Peyer's patch (tissue), 4 donors: ENCODE data around the gene MBD3L4. TPM values are rescaled to one million over a fixed set of nuclear protein-coding genes. Genes with fewer than 3 reads are reported as not detected.
"Not testable (repeated sequence)": the region's sequence is repeated elsewhere in the genome, so short reads cannot be mapped to it uniquely, and the experiment has no call there.

Experiments used
- DNase-seq, 3 donors: peaks; one replicate each; pipeline ENCODE4 v3.0.0-alpha.2; 2017 to 2019
- H3K27ac ChIP-seq, 4 donors: fragments of 200-600 bp; sonication (generic); one replicate each; pipeline ENCODE4 v1.5.1; 2016 to 2019
- H3K27me3 ChIP-seq, 2 donors: fragments of 200-600 bp; sonication (generic); one replicate each; pipeline ENCODE4 v1.5.1; 2019
- H3K36me3 ChIP-seq, 3 donors: fragments of 200-600 bp; sonication (generic); one replicate each; pipeline ENCODE4 v1.5.1; 2016 to 2019
- H3K4me1 ChIP-seq, 4 donors: fragments of 200-600 bp; sonication (generic); one replicate each; pipeline ENCODE4 v1.5.1; 2016 to 2019
- H3K4me3 ChIP-seq, 4 donors: fragments of 200-600 bp; sonication (generic); 1 replicate in 3 of 4; 2 replicates in 1 of 4; pipeline ENCODE4 v1.5.1; 2016 to 2019; ENCODE audit warnings: mild to moderate bottlenecking in 1 of 4
- H3K9me3 ChIP-seq, 4 donors: fragments of 200-600 bp; sonication (generic); one replicate each; pipeline ENCODE4 v1.5.1; 2016 to 2019; ENCODE audit warnings: mild to moderate bottlenecking in 1 of 4
- POLR2A ChIP-seq, 2 donors: fragments of 450-650 bp; IDR thresholded peaks; one replicate each; pipeline ENCODE4 v1.5.1; 2017; ENCODE audit warnings: antibody characterized with exemption in 2 of 2, mild to moderate bottlenecking in 2 of 2, moderate library complexity in 2 of 2
- total RNA-seq, 4 donors: library from RNA; depleted of rRNA; stranded (reverse); fragments of >200 nt; gene quantifications; one replicate each; pipeline ENCODE4 v1.1.0, GENCODE V29; 2016
- TF ChIP-seq, protein P1 (sequence below), 6 experiments: fragments of 450-650 bp in 4 of 6; fragments of 200-600 bp in 2 of 6; sonication (generic) in 1 of 6; IDR thresholded peaks; one replicate each; pipeline ENCODE4 v1.5.1; 2017 to 2019; ENCODE audit warnings: antibody characterized with exemption in 6 of 6, mild to moderate bottlenecking in 3 of 6, moderate library complexity in 1 of 6

MBD3L4 gene
- not detected for total RNA-seq

GRCh38 chr19:7040079-7040478, at the start of gene MBD3L4:
Gene MBD3L4, minus strand, starts transcription at chr19:7040179. Its CDS starts 35 bp downstream, at chr19:7040144.
- H3K36me3 ChIP-seq, H3K27ac ChIP-seq, DNase-seq, H3K27me3 ChIP-seq, H3K4me3 ChIP-seq, H3K9me3 ChIP-seq, H3K4me1 ChIP-seq: not testable (repeated sequence)

DNA sequence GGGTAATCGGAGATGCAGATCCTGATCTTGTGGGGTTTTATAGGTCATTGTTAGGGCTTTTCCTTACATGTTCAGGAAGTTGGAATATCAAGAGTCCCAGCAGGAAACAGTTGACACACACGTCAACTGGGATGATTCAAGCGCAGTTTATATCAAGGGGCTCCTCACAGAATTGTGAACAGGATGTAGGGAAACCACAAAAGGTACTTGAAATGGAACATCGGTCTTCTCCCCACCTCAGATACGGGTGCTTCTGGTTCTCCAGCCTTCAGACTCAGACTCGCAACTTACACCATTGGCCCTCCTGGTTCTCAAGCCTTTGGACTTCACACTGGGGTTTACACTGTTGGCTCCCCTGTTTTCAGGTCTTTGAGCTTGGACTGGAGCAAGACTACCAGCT, 49.0 kb upstream of the MBD3L4 start:
- Histone ChIP-seq H3K27me3 (no peaks in the 10 kb centered on the region), H3K4me3 (no peak overlapping the region), H3K36me3 (peaks cover 0 to 17% (median 0%) of the 10 kb centered on the region in 3 donors), H3K4me1 (no peaks in the 10 kb centered on the region), H3K27ac (no peak overlapping the region), H3K9me3 (peaks cover 0 to 63% (median 31%) of the 10 kb centered on the region in 4 donors)
- DNase-seq, result no peak
- TF ChIP-seq, protein P1, sequence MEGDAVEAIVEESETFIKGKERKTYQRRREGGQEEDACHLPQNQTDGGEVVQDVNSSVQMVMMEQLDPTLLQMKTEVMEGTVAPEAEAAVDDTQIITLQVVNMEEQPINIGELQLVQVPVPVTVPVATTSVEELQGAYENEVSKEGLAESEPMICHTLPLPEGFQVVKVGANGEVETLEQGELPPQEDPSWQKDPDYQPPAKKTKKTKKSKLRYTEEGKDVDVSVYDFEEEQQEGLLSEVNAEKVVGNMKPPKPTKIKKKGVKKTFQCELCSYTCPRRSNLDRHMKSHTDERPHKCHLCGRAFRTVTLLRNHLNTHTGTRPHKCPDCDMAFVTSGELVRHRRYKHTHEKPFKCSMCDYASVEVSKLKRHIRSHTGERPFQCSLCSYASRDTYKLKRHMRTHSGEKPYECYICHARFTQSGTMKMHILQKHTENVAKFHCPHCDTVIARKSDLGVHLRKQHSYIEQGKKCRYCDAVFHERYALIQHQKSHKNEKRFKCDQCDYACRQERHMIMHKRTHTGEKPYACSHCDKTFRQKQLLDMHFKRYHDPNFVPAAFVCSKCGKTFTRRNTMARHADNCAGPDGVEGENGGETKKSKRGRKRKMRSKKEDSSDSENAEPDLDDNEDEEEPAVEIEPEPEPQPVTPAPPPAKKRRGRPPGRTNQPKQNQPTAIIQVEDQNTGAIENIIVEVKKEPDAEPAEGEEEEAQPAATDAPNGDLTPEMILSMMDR (IDR thresholded peaks at IDR 0.05), result no peak
- no peak for TF ChIP-seq POLR2A (IDR thresholded peaks at IDR 0.05)

- Histone ChIP-seq H3K27me3 (no peaks in the 10 kb centered on the region), H3K4me3 (no peak overlapping the region), H3K36me3 (peaks cover 17 to 72% (median 32%) of the 10 kb centered on the region in 3 donors), H3K9me3 (peaks cover 0 to 99% (median 53%) of the 10 kb centered on the region in 4 donors), H3K4me1 (no peaks in the 10 kb centered on the region), H3K27ac (no peak overlapping the region)
- TF ChIP-seq, protein P1 (IDR thresholded peaks at IDR 0.05), result no peak
- no peak for DNase-seq
These were observed 43.3 kb upstream of the MBD3L4 start for GRCh38 chr19:7083076-7083956.

GRCh38 chr19:7078008-7078407, 38.0 kb upstream of the MBD3L4 start:
- no peaks in the 10 kb centered on the region for H3K4me1 ChIP-seq
- H3K36me3 ChIP-seq, result peaks cover 21 to 100% (median 46%) of the 10 kb centered on the region in 3 donors
- H3K4me3 ChIP-seq, result no peak overlapping the region
- peaks cover 0 to 70% (median 36%) of the 10 kb centered on the region in 4 donors for H3K9me3 ChIP-seq
- no peaks in the 10 kb centered on the region for H3K27me3 ChIP-seq
- TF ChIP-seq, protein P1 (IDR thresholded peaks at IDR 0.05), result no peak
- TF ChIP-seq POLR2A (IDR thresholded peaks at IDR 0.05), result no peak
- DNase-seq, result no peak
- no peak overlapping the region for H3K27ac ChIP-seq

- Histone ChIP-seq H3K36me3 (peaks cover 15 to 100% (median 32%) of the 10 kb centered on the region in 3 donors), H3K27ac (no peak overlapping the region)
- DNase-seq, result no peak
These were observed 36.2 kb upstream of the MBD3L4 start for GRCh38 chr19:7076151-7076550.

More at GRCh38 chr19:7076151-7076550, 36.2 kb upstream of the MBD3L4 start:
- Histone ChIP-seq H3K4me1 (no peaks in the 10 kb centered on the region), H3K9me3 (peaks cover 0 to 52% (median 24%) of the 10 kb centered on the region in 4 donors), H3K27me3 (no peaks in the 10 kb centered on the region), H3K4me3 (no peak overlapping the region)
- TF ChIP-seq, protein P1 (IDR thresholded peaks at IDR 0.05), result no peak
